GM12878 (cell line): Measurements from ENCODE around the gene ZBTB5.

ENCODE experiments used
- CEBPB ChIP-seq, 2 experiments: fragments of 150-350 bp in 1 of 2; IDR thresholded peaks; 2 replicates each; pipeline ENCODE4 v1.6.1; 2012 to 2014; ENCODE audit warnings: low read depth in 2 of 2, low read length in 2 of 2, borderline replicate concordance in 1 of 2, inconsistent platforms in 1 of 2
- CTCF ChIP-seq, 3 experiments: IDR thresholded peaks in 2 of 3; conservative IDR thresholded peaks in 1 of 3; 2 replicates each; pipeline ENCODE4 v1.5.1; 2011; ENCODE audit warnings: low read depth in 3 of 3, low read length in 3 of 3, mild to moderate bottlenecking in 3 of 3, control low read depth in 2 of 3, moderate library complexity in 2 of 3, inconsistent platforms in 1 of 3, mixed read lengths in 1 of 3; ENCODE audit not compliant: control insufficient read depth in 2 of 3, insufficient read depth in 1 of 3; ENCODE audit errors: extremely low read depth in 1 of 3
- NBN ChIP-seq: fragments of 450-650 bp; IDR thresholded peaks from 2 replicates; pipeline ENCODE4 v1.6.1; 2016
- NFIC ChIP-seq: IDR thresholded peaks from 2 replicates; pipeline ENCODE4 v1.6.1; 2012; ENCODE audit warnings: low read depth, mild to moderate bottlenecking, inconsistent platforms, low read length, moderate library complexity
- POLR2A ChIP-seq: IDR thresholded peaks from 2 replicates; pipeline ENCODE4 v1.6.1; 2011; ENCODE audit warnings: low read depth, mild to moderate bottlenecking, low read length
- RFX5 ChIP-seq: IDR thresholded peaks from 2 replicates; pipeline ENCODE4 v1.6.1; 2011; ENCODE audit warnings: low read depth, low read length, improper control_type of control experiment
- USF2 ChIP-seq: IDR thresholded peaks from 2 replicates; pipeline ENCODE4 v1.6.1; 2011; ENCODE audit warnings: low read depth, low read length, improper control_type of control experiment, borderline replicate concordance
- ZNF274 ChIP-seq: IDR thresholded peaks from one replicate; pipeline ENCODE4 v1.8.0; 2011; ENCODE audit not compliant: insufficient read length, insufficient read depth
- TF ChIP-seq, protein P1 (sequence below): IDR thresholded peaks from 2 replicates; pipeline ENCODE4 v1.6.1; 2012; ENCODE audit warnings: low read length, inconsistent platforms

- TF ChIP-seq POLR2A = no peak
- TF ChIP-seq CEBPB (IDR thresholded peaks at IDR 0.05; ENCODE audit: borderline replicate concordance in 1 of 2, low read depth in 2 of 2, low read length in 2 of 2) = no peak
- no peak for TF ChIP-seq CTCF (IDR thresholded peaks at IDR 0.05 in 2 of 3, conservative IDR thresholded peaks at IDR 0.05 in 1 of 3; ENCODE audit: control insufficient read depth in 2 of 3, extremely low read depth in 1 of 3, insufficient read depth in 1 of 3, low read depth in 3 of 3, low read length in 3 of 3)
- no peak for TF ChIP-seq ZNF274
- no peak for TF ChIP-seq NBN
- TF ChIP-seq USF2 = no peak
- TF ChIP-seq RFX5 = no peak
- no peak for TF ChIP-seq NFIC
- TF ChIP-seq, protein P1, sequence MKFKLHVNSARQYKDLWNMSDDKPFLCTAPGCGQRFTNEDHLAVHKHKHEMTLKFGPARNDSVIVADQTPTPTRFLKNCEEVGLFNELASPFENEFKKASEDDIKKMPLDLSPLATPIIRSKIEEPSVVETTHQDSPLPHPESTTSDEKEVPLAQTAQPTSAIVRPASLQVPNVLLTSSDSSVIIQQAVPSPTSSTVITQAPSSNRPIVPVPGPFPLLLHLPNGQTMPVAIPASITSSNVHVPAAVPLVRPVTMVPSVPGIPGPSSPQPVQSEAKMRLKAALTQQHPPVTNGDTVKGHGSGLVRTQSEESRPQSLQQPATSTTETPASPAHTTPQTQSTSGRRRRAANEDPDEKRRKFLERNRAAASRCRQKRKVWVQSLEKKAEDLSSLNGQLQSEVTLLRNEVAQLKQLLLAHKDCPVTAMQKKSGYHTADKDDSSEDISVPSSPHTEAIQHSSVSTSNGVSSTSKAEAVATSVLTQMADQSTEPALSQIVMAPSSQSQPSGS = no peak
These were observed 15.2 kb downstream of the ZBTB5 start for GRCh38 chr9:37449862-37450632.
